AG04450 (cell line): ENCODE data around the gene C5orf58. TPM values are rescaled to one million over a fixed set of nuclear protein-coding genes. Genes with fewer than 3 reads are reported as not detected.

ENCODE experiments used
- CTCF ChIA-PET: fragments of 300-600, 350-600 bp; formaldehyde crosslinking; extraction: SDS; loops from one replicate; lab custom pipeline; 2022; ENCODE audit warnings: antibody characterized with exemption, inconsistent platforms; lab: Charles Lee
- POLR2A ChIA-PET: fragments of 350-600 bp; formaldehyde crosslinking; extraction: SDS; loops from one replicate; lab custom pipeline; 2021; ENCODE audit warnings: antibody characterized with exemption, inconsistent platforms; lab: Yijun Ruan, JAX
- DNase-seq: peaks from one replicate; pipeline ENCODE4 v3.0.0-alpha.2; 2011; ENCODE audit warnings: low read depth, low spot score
- H3K27ac ChIP-seq: one replicate; pipeline ENCODE4 v1.5.1; 2012; ENCODE audit warnings: low read depth, low read length, control low read depth
- H3K27me3 ChIP-seq: one replicate; pipeline ENCODE4 v1.6.0; 2012; ENCODE audit warnings: low read length; ENCODE audit not compliant: control insufficient read depth, insufficient read depth
- H3K4me3 ChIP-seq: 2 replicates; pipeline ENCODE4 v1.5.1; 2011; ENCODE audit warnings: mild to moderate bottlenecking, low read depth, low read length, control low read depth
- H3K9me3 ChIP-seq: 2 replicates; pipeline ENCODE4 v1.5.1; 2012; ENCODE audit warnings: low read length; ENCODE audit not compliant: control insufficient read depth, insufficient read depth
- CTCF ChIP-seq: IDR thresholded peaks from 2 replicates; pipeline ENCODE4 v1.5.1; 2011; ENCODE audit warnings: low read depth, low read length, control low read depth, inconsistent platforms
- polyA plus RNA-seq: library from polyadenylated mRNA; depleted of rRNA; stranded (reverse); fragments of >200 nt; gene quantifications from 2 replicates; pipeline ENCODE4 v1.2.3, GENCODE V29; 2011

The C5orf58 gene
- polyA plus RNA-seq, 1 experiment = not detected

- Histone ChIP-seq H3K4me3 (no peak overlapping the region), H3K9me3 (no peaks in the 10 kb centered on the region), H3K27ac (no peak overlapping the region), H3K27me3 (no peaks in the 10 kb centered on the region)
- CTCF ChIA-PET = interaction anchor here (0.6 to 4.8 kb wide), 18 partner anchors 10 to 407 kb away, joined by 3 to 54 read pairs (median 4); no protein-coding TSS in a partner anchor
- no peak for DNase-seq
- no peak for TF ChIP-seq CTCF
- POLR2A ChIA-PET = no interaction called here
These were observed 6.6 kb upstream of the C5orf58 start for GRCh38 chr5:170226129-170226615.

GRCh38 chr5:170226661-170227060, 6.1 kb upstream of the C5orf58 start:
- no peak for TF ChIP-seq CTCF
- no peak for DNase-seq
- ChIA-PET CTCF (interaction anchor here (0.8 to 4.8 kb wide), 13 partner anchors 10 to 407 kb away, joined by 3 to 54 read pairs (median 4); no protein-coding TSS in a partner anchor), POLR2A (no interaction called here)
- Histone ChIP-seq H3K4me3 (no peak overlapping the region), H3K9me3 (no peaks in the 10 kb centered on the region), H3K27me3 (no peaks in the 10 kb centered on the region), H3K27ac (no peak overlapping the region)

- CTCF ChIA-PET = interaction anchor here (1.6 kb wide), 1 partner anchor 39 kb away, joined by 5 read pairs; no protein-coding TSS in a partner anchor
- no peak overlapping the region for H3K4me3 ChIP-seq
- H3K27me3 ChIP-seq = no peaks in the 10 kb centered on the region
- POLR2A ChIA-PET = no interaction called here
- no peaks in the 10 kb centered on the region; the same call in 1 of the 2 replicates for H3K9me3 ChIP-seq
- no peak for TF ChIP-seq CTCF
- H3K27ac ChIP-seq = no peak overlapping the region
- no peak for DNase-seq
These were observed 3.9 kb upstream of the C5orf58 start for GRCh38 chr5:170228762-170229435.

- POLR2A ChIA-PET = no interaction called here
- CTCF ChIA-PET = interaction anchor here (0.5 kb wide), 1 partner anchor 658 kb away, joined by 4 read pairs; no protein-coding TSS in a partner anchor
These were observed 640 bp downstream of the C5orf58 start for GRCh38 chr5:170233358-170233892.

More at GRCh38 chr5:170233358-170233892, 640 bp downstream of the C5orf58 start:
- H3K27ac ChIP-seq = no peak overlapping the region
- H3K4me3 ChIP-seq = no peak overlapping the region
- no peaks in the 10 kb centered on the region for H3K27me3 ChIP-seq
- TF ChIP-seq CTCF = no peak
- H3K9me3 ChIP-seq = no peaks in the 10 kb centered on the region; the same call in 1 of the 2 replicates
- DNase-seq = no peak
